CD4-positive, CD25-positive, alpha-beta regulatory T cell (primary cell): ENCODE measurements around the gene DIPK1B. TPM values are rescaled to one million over a fixed set of nuclear protein-coding genes. Genes with fewer than 3 reads are reported as not detected.

Experiments
- ATAC-seq, 2 donors: fragments of 150-1000 bp; cut with Tn5 transposase; one replicate each; pipeline ENCODE4 v1.10.0; 2021; ENCODE audit warnings: low read depth in 2 of 2, moderate number of reproducible peaks in 2 of 2, moderate library complexity in 1 of 2
- DNase-seq, 3 donors: peaks; one replicate each; pipeline versions ENCODE4 v3.0.0 to v3.0.0-alpha.2; 2012 to 2022; ENCODE audit warnings: mixed read lengths in 1 of 3
- H3K27ac ChIP-seq: one replicate; pipeline ENCODE4 v1.7.0; 2013; ENCODE audit warnings: mild to moderate bottlenecking, low read length; ENCODE audit not compliant: insufficient read depth, poor library complexity, severe bottlenecking
- H3K27me3 ChIP-seq: one replicate; pipeline ENCODE4 v1.7.0; 2013; ENCODE audit warnings: low read length; ENCODE audit not compliant: control insufficient read depth, insufficient read depth
- H3K36me3 ChIP-seq: one replicate; pipeline ENCODE4 v1.7.0; 2013; ENCODE audit warnings: mild to moderate bottlenecking, low read length, moderate library complexity; ENCODE audit not compliant: control insufficient read depth, insufficient read depth
- H3K4me1 ChIP-seq: 2 replicates; pipeline ENCODE4 v1.7.0; 2013; ENCODE audit warnings: mild to moderate bottlenecking, low read length; ENCODE audit not compliant: insufficient read depth, control insufficient read depth, poor library complexity, severe bottlenecking
- H3K4me3 ChIP-seq: one replicate; pipeline ENCODE4 v1.7.0; 2013; ENCODE audit warnings: low read depth, mild to moderate bottlenecking, low read length, moderate library complexity
- H3K9me3 ChIP-seq, 2 experiments: 1 replicate in 1 of 2; 2 replicates in 1 of 2; pipeline ENCODE4 v1.7.0; 2013; ENCODE audit warnings: low read length in 2 of 2, mild to moderate bottlenecking in 1 of 2, moderate library complexity in 1 of 2; ENCODE audit not compliant: control insufficient read depth in 2 of 2
- H3K27ac Mint-ChIP-seq, 3 donors: one replicate each; pipeline ENCODE4 v1.8.0; 2020 to 2022; ENCODE audit warnings: mild to moderate bottlenecking in 3 of 3, mixed read lengths in 3 of 3, moderate library complexity in 2 of 3
- H3K27me3 Mint-ChIP-seq: one replicate; pipeline ENCODE4 v1.8.0; 2022; ENCODE audit warnings: mild to moderate bottlenecking, mixed read lengths
- H3K36me3 Mint-ChIP-seq: one replicate; pipeline ENCODE4 v1.8.0; 2020; ENCODE audit warnings: mixed read lengths
- H3K4me1 Mint-ChIP-seq, 4 donors: one replicate each; pipeline ENCODE4 v1.8.0; 2020 to 2022; ENCODE audit warnings: mixed read lengths in 4 of 4, mild to moderate bottlenecking in 1 of 4
- H3K4me3 Mint-ChIP-seq, 4 donors: one replicate each; pipeline ENCODE4 v1.8.0; 2020 to 2022; ENCODE audit warnings: mild to moderate bottlenecking in 4 of 4, mixed read lengths in 4 of 4, moderate library complexity in 3 of 4
- H3K9me3 Mint-ChIP-seq, 7 donors: one replicate each; pipeline ENCODE4 v1.8.0; 2020 to 2022; ENCODE audit warnings: mixed read lengths in 7 of 7, mild to moderate bottlenecking in 3 of 7, moderate library complexity in 2 of 7
- polyA plus RNA-seq, 4 donors: library from polyadenylated mRNA; unstranded; fragments of 300-500 nt; fragmentation: Illumina TruSeq; gene quantifications; one replicate each; pipeline ENCODE4 v1.2.3, GENCODE V29; 2021
- total RNA-seq: library from RNA; stranded (reverse); gene quantifications from one replicate; pipeline ENCODE4 v1.2.3, GENCODE V29; 2022

DIPK1B gene
- total and polyA plus RNA-seq, 5 donors from 2014 or later, result 0.16 to 1.3 TPM; not detected in 3

DNA sequence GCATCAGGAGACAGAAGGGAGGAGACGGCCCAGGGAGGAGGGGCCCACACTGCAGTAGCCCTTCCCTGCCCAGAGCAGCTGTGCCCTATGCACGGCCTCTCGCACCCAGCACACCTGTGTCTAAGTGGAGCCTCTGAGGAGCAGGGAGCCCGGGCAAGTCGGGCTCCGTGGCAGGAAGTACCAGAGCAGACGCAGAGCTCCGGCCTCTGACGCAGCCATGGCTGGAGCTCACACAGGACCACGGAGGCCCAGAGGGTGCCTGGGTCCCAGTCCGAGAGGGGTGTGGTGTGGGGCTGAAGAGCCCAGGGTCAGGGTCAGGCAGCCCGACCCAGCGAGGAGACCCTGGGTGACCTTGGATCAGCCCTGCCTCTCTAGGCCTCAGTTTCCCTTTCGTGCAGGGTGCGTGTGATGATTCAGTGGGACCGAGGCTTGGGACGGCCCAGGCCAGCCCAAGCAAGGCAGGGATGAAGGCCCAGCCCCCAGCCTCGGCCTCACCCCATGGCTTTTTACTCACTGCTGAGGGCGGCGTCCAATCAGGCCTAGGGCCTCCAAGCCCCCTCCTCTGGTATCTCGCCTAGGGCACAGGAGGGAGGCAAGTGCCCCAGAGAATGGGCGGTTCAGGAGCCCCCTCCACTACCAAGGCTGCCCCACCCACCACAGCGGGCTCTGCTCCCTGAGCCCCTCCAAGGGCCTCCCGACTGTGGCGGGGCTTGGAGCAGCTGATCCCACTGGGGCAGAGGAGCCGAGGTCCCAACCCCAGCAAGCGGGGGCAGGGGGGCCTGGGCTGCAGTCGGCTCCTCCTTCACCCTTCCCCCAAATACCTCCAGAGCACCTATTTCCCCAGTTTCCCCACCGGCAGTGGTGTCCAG, 20.8 kb upstream of the DIPK1B start:
- no peaks in the 10 kb centered on the region for H3K4me1 Mint-ChIP-seq
- no peak overlapping the region for H3K4me3 Mint-ChIP-seq
- H3K4me3 ChIP-seq, result no peak overlapping the region
- H3K4me1 ChIP-seq, result peaks cover 2% of the 10 kb centered on the region
- peaks cover 0 to 2% (median 0%) of the 10 kb centered on the region in 7 donors for H3K9me3 Mint-ChIP-seq
- no peak for DNase-seq
- H3K9me3 ChIP-seq, result no peaks in the 10 kb centered on the region
- peaks cover 6% of the 10 kb centered on the region for H3K27me3 Mint-ChIP-seq
- no peaks in the 10 kb centered on the region for H3K27me3 ChIP-seq
- H3K27ac Mint-ChIP-seq, result no peak overlapping the region
- no peak for ATAC-seq
- H3K36me3 ChIP-seq, result no peaks in the 10 kb centered on the region
- no peaks in the 10 kb centered on the region for H3K36me3 Mint-ChIP-seq
- H3K27ac ChIP-seq, result no peak overlapping the region

DNA sequence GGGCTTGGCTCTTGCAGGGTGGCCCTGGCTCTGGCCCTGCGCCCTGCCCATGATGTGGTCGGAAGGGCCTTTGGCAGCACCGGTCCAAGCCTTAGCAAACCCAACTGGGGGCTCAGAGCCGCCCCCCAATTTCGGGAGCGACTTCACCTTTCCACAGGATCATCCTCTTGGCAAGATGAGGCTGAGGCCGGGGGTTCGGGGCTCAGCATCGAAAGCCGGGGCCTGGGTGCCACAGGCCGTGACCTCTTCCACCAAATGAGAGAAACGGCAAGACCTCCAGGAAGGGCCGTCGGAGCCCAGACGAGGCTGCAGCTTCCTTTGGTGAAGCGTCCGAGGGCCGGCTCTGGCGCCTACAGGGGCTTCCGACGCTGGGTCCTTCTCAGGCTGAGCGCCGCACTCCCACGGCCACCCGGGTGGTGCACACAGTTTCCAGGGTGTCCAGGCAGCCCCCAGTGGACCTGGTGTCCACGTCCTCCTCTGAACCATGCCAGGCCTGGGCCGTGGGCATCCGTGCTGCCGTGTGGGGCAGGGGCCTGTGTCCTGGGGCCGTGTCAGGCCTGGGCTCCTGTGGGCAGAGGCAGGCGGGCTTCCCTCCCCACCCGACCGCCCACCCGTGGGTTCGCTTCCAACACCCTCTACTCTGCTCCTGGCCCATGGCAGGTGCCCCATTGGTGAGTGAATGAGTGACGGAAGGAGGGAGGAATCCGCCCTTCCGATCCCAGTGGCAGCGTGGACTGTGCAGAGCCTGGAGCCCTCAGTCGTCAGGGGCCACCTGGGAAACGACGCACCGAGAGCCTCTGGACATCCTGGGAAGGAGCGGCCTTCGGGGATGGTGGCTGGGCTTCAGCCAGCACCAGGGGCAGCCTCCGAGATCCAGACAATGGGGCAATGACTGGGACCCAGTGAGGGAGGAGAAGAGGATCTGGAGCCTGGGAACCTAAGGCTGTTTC, 19.9 kb upstream of the DIPK1B start:
- Histone ChIP-seq H3K4me3 (no peak overlapping the region), H3K4me1 (no peaks in the 10 kb centered on the region), H3K27me3 (no peaks in the 10 kb centered on the region), H3K27ac (no peak overlapping the region), H3K9me3 (no peaks in the 10 kb centered on the region), H3K36me3 (no peaks in the 10 kb centered on the region)
- H3K4me3 Mint-ChIP-seq, result no peak overlapping the region
- no peak for ATAC-seq
- H3K4me1 Mint-ChIP-seq, result peaks cover 0 to 2% (median under 1%) of the 10 kb centered on the region in 4 donors
- peaks cover 0 to 2% (median 0%) of the 10 kb centered on the region in 7 donors for H3K9me3 Mint-ChIP-seq
- DNase-seq, result no peak
- no peaks in the 10 kb centered on the region for H3K36me3 Mint-ChIP-seq
- H3K27ac Mint-ChIP-seq, result no peak overlapping the region
- peaks cover 6% of the 10 kb centered on the region for H3K27me3 Mint-ChIP-seq

DNA sequence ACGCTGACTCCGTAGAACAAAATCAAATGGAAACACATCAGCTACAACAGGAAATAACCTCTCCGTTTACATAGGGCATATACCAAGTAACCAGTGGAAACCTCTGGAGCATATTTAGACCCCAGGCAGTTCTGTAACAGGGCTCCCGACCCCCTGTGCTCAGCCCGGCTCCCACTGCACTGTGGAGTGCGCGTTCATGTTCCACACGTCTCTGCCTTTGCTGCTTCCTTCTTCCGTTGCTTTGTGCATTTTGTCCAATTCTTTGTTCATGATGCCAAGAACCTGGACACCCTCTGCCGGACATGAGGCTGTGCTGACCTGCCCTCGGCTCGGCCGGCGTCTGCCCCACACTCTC, 19.3 kb upstream of the DIPK1B start:
- H3K4me3 Mint-ChIP-seq, result peak overlapping the region in 1 of 4 donors; percentile 82
- no peak for DNase-seq
- ATAC-seq, result no peak
- no peak overlapping the region for H3K27ac ChIP-seq
- no peaks in the 10 kb centered on the region for H3K9me3 ChIP-seq
- no peaks in the 10 kb centered on the region for H3K36me3 Mint-ChIP-seq
- H3K27ac Mint-ChIP-seq, result no peak overlapping the region
- H3K27me3 Mint-ChIP-seq, result peaks cover 6% of the 10 kb centered on the region
- peaks cover 0 to 2% (median under 1%) of the 10 kb centered on the region in 4 donors for H3K4me1 Mint-ChIP-seq
- H3K4me1 ChIP-seq, result no peaks in the 10 kb centered on the region
- peaks cover 0 to 3% (median 0%) of the 10 kb centered on the region in 7 donors for H3K9me3 Mint-ChIP-seq
- no peaks in the 10 kb centered on the region for H3K27me3 ChIP-seq
- H3K4me3 ChIP-seq, result no peak overlapping the region
- H3K36me3 ChIP-seq, result no peaks in the 10 kb centered on the region

DNA sequence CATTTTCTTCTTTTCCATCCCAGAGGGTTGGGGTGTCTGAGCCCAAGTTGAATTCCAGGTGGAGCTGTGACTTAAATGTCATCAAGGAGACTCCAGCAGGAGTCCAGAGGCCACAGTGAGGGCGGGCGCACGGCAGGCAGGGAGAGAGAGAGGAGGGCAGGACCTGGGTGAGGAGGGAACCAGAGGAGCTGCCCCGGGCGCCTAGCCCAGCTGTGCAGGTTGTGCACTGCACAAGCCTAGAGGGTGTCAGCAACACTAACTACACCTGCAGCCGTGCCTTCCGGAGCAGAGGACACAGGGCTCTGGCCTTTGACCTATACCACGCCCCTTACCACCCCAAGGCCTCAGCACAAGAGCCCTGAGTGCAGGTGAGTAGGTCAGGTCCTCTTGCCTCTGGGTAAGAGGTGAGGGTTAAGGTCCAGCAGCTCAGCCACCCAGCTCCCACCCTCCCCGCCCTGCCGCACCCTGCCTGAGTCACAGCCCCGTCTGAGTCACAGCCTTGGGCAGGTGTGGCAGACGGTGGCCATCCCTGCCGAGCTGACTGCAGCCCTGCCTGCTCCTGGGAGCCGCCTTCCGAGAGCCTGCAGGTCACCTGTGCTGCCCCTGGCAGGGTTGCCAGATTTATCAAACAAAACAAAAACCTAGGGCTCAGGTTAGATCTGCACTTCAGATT, 18.7 kb upstream of the DIPK1B start:
- Histone ChIP-seq H3K9me3 (no peaks in the 10 kb centered on the region), H3K27me3 (no peaks in the 10 kb centered on the region), H3K36me3 (no peaks in the 10 kb centered on the region), H3K4me1 (no peaks in the 10 kb centered on the region), H3K4me3 (no peak overlapping the region), H3K27ac (no peak overlapping the region)
- ATAC-seq (no peak), DNase-seq (no peak)
- Mint-ChIP-seq H3K27me3 (peaks cover 6% of the 10 kb centered on the region), H3K9me3 (peaks cover 0 to 3% (median 0%) of the 10 kb centered on the region in 7 donors), H3K36me3 (no peaks in the 10 kb centered on the region), H3K4me1 (peaks cover 0 to 2% (median 1%) of the 10 kb centered on the region in 4 donors), H3K27ac (no peak overlapping the region), H3K4me3 (peak overlapping the region in 1 of 4 donors; percentile 82)

DNA sequence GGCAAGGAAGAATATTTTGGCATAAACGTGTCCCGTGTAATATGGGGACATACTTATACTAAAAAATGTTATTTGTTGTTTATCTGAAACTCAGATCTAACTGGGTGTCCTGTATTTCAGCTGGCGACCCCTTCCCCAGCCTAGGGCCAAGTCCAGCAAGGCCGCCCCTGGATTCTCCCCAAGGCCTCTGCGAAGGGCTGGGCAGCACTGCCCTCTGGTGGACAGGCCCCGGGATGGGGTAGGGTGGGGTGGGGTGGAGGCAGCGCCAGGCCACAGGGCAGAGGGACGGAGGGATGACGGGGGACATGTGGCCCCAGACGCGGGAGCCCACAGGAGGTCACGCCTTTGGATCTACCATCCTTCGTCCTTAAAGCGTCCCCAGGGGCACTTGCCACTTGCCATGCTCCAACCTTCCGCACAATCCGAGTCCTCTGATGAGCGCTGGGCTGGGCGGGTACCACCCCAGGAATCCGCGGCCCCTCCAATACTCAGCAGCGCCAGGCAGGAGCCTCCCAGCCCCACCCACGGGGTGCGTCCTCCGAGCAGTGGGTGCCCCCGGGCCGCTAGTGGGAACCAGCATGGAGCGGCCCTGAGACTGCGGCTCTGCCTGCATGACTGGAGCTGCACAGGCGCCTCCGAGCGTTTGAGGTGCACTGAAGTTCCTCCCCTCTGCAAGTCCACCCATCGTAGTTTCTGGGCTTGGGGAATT, 18.1 kb upstream of the DIPK1B start:
- Histone ChIP-seq H3K4me3 (no peak overlapping the region), H3K27ac (no peak overlapping the region), H3K4me1 (no peaks in the 10 kb centered on the region), H3K9me3 (no peaks in the 10 kb centered on the region), H3K36me3 (no peaks in the 10 kb centered on the region), H3K27me3 (no peaks in the 10 kb centered on the region)
- H3K4me3 Mint-ChIP-seq, result no peak overlapping the region
- ATAC-seq (peak in 1 of 2 donors; percentile 40), DNase-seq (no peak)
- no peak overlapping the region for H3K27ac Mint-ChIP-seq
- peaks cover 0 to 1% (median 0%) of the 10 kb centered on the region in 7 donors for H3K9me3 Mint-ChIP-seq
- H3K27me3 Mint-ChIP-seq, result peaks cover 6% of the 10 kb centered on the region
- H3K36me3 Mint-ChIP-seq, result no peaks in the 10 kb centered on the region
- H3K4me1 Mint-ChIP-seq, result peaks cover 0 to 4% (median 1%) of the 10 kb centered on the region in 4 donors

DNA sequence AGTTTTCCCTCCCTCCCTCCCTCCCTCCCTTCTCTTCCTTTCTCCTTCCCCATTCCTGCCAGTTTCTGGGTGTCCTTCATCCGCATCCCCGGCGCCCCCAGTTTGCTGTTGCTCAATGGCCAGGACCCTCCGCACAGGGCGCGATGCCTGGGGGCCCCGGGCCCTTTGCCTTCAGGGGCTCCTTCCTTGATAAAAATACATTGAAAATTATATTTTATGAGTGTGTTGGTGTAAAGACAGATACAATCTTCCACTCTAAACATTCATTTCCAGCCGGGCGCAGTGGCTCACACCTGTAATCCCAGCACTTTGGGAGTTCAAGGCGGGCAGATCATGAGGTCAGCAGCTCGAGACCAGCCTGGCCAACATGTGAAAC, 17.5 kb upstream of the DIPK1B start:
- peaks cover 0 to 4% (median 1%) of the 10 kb centered on the region in 4 donors for H3K4me1 Mint-ChIP-seq
- H3K27me3 Mint-ChIP-seq, result peaks cover 6% of the 10 kb centered on the region
- ATAC-seq, result no peak
- Histone ChIP-seq H3K27ac (no peak overlapping the region), H3K4me1 (no peaks in the 10 kb centered on the region), H3K9me3 (no peaks in the 10 kb centered on the region), H3K27me3 (no peaks in the 10 kb centered on the region), H3K4me3 (no peak overlapping the region), H3K36me3 (no peaks in the 10 kb centered on the region)
- no peak for DNase-seq
- H3K9me3 Mint-ChIP-seq, result peaks cover 0 to 1% (median 0%) of the 10 kb centered on the region in 7 donors
- H3K27ac Mint-ChIP-seq, result no peak overlapping the region
- no peaks in the 10 kb centered on the region for H3K36me3 Mint-ChIP-seq
- H3K4me3 Mint-ChIP-seq, result no peak overlapping the region

DNA sequence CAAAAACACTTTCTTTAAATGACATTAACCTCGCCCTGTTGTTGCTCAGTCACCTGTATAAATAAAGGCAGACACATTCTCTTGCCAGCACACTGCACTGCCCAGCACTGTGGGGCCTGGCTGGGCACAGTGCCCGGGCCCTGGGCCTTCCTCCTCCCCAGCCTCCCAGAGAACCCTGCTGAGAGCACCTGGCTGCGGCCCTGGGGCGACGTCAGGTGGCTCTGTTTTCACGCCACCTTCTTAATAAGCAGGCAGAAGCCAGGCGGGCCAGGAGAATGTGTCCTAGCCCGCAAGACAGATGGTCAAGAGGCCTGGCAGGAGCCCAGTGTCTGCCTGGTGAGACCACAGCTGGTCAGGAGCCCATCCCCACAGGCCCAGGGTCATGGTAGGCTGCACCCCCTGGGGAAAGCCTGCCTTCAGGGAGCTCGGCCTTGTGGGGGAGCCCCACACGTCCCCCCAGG, 16.9 kb upstream of the DIPK1B start:
- Mint-ChIP-seq H3K27ac (peak overlapping the region in 1 of 3 donors; percentile 60), H3K4me1 (peaks cover 0 to 8% (median 3%) of the 10 kb centered on the region in 4 donors), H3K4me3 (no peak overlapping the region), H3K36me3 (no peaks in the 10 kb centered on the region), H3K27me3 (peaks cover 6% of the 10 kb centered on the region), H3K9me3 (peaks cover 0 to 1% (median 0%) of the 10 kb centered on the region in 7 donors)
- no peak for ATAC-seq
- DNase-seq, result no peak
- Histone ChIP-seq H3K36me3 (no peaks in the 10 kb centered on the region), H3K9me3 (no peaks in the 10 kb centered on the region), H3K27ac (no peak overlapping the region), H3K4me1 (peaks cover 3% of the 10 kb centered on the region), H3K4me3 (no peak overlapping the region), H3K27me3 (no peaks in the 10 kb centered on the region)
